KMS-11 (cell line): ENCODE data around the gene SSBP3.

Experiments
- H2AFZ ChIP-seq: fragments of 200-600 bp; sonication (generic); 2 replicates; pipeline ENCODE4 v1.6.1; 2016; ENCODE audit warnings: antibody characterized with exemption, mixed run types, low read depth
- H3K27ac ChIP-seq: fragments of 200-600 bp; sonication (generic); 2 replicates; pipeline ENCODE4 v1.6.1; 2016; ENCODE audit warnings: mild to moderate bottlenecking, mixed run types
- H3K27me3 ChIP-seq: fragments of 200-600 bp; sonication (generic); 2 replicates; pipeline ENCODE4 v1.6.1; 2017; ENCODE audit warnings: mild to moderate bottlenecking, low read depth, mixed run types, moderate library complexity; ENCODE audit not compliant: insufficient read depth
- H3K36me3 ChIP-seq: fragments of 200-600 bp; sonication (generic); 2 replicates; pipeline ENCODE4 v1.6.1; 2017; ENCODE audit warnings: mild to moderate bottlenecking, mixed run types; ENCODE audit not compliant: insufficient read depth
- H3K4me1 ChIP-seq: fragments of 200-600 bp; sonication (generic); 2 replicates; pipeline ENCODE4 v1.6.1; 2016; ENCODE audit warnings: mild to moderate bottlenecking, low read depth, mixed run types; ENCODE audit not compliant: poor library complexity, severe bottlenecking
- H3K4me2 ChIP-seq: fragments of 200-600 bp; sonication (generic); 2 replicates; pipeline ENCODE4 v1.7.0; 2016; ENCODE audit warnings: mild to moderate bottlenecking, mixed run types
- H3K4me3 ChIP-seq: fragments of 200-600 bp; sonication (generic); IDR thresholded peaks from 2 replicates; pipeline ENCODE4 v1.6.1; 2017; ENCODE audit warnings: low read depth, low read length, mixed read lengths; ENCODE audit not compliant: insufficient read depth
- H3K79me2 ChIP-seq: fragments of 200-600 bp; sonication (generic); 2 replicates; pipeline ENCODE4 v1.6.1; 2016; ENCODE audit warnings: low read depth, mixed run types; ENCODE audit not compliant: insufficient read depth
- H3K9ac ChIP-seq: fragments of 200-600 bp; sonication (generic); 2 replicates; pipeline ENCODE4 v1.6.1; 2016; ENCODE audit warnings: mild to moderate bottlenecking, mixed run types
- H4K20me1 ChIP-seq: fragments of 200-600 bp; sonication (generic); 2 replicates; pipeline ENCODE4 v1.6.1; 2016; ENCODE audit warnings: mild to moderate bottlenecking, mixed run types; ENCODE audit not compliant: insufficient read depth
- TF ChIP-seq, protein P1 (sequence below): fragments of 200-600 bp; sonication (generic); conservative IDR thresholded peaks from 2 replicates; pipeline ENCODE4 v1.6.1; 2017; ENCODE audit warnings: low read depth, mild to moderate bottlenecking, antibody characterized with exemption, low read length, moderate library complexity, mixed read lengths

The SSBP3 gene

GRCh38 chr1:54324251-54325140 is 81.7 kb downstream of the SSBP3 start:
- Histone ChIP-seq H3K36me3 (no peaks in the 10 kb centered on the region), H3K79me2 (peaks cover 4% of the 10 kb centered on the region; the same call in 1 of the 2 replicates), H3K4me2 (no peak overlapping the region), H3K4me3 (no peak overlapping the region), H4K20me1 (no peaks in the 10 kb centered on the region), H3K27ac (no peak overlapping the region), H3K27me3 (no peaks in the 10 kb centered on the region), H3K9ac (no peak overlapping the region), H2AFZ (no peak overlapping the region), H3K4me1 (no peaks in the 10 kb centered on the region)
- TF ChIP-seq, protein P1, sequence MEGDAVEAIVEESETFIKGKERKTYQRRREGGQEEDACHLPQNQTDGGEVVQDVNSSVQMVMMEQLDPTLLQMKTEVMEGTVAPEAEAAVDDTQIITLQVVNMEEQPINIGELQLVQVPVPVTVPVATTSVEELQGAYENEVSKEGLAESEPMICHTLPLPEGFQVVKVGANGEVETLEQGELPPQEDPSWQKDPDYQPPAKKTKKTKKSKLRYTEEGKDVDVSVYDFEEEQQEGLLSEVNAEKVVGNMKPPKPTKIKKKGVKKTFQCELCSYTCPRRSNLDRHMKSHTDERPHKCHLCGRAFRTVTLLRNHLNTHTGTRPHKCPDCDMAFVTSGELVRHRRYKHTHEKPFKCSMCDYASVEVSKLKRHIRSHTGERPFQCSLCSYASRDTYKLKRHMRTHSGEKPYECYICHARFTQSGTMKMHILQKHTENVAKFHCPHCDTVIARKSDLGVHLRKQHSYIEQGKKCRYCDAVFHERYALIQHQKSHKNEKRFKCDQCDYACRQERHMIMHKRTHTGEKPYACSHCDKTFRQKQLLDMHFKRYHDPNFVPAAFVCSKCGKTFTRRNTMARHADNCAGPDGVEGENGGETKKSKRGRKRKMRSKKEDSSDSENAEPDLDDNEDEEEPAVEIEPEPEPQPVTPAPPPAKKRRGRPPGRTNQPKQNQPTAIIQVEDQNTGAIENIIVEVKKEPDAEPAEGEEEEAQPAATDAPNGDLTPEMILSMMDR: no peak

GRCh38 chr1:54323921-54324250 is 82.3 kb downstream of the SSBP3 start:
- Histone ChIP-seq H4K20me1 (no peaks in the 10 kb centered on the region), H3K27me3 (no peaks in the 10 kb centered on the region), H3K4me1 (no peaks in the 10 kb centered on the region), H3K9ac (no peak overlapping the region), H3K36me3 (no peaks in the 10 kb centered on the region), H3K4me2 (no peak overlapping the region), H3K27ac (no peak overlapping the region), H2AFZ (no peak overlapping the region), H3K79me2 (no peaks in the 10 kb centered on the region; the same call in 1 of the 2 replicates), H3K4me3 (no peak overlapping the region)
- TF ChIP-seq, protein P1: no peak

- H3K9ac ChIP-seq: no peak overlapping the region
- H3K27ac ChIP-seq: no peak overlapping the region
- H3K36me3 ChIP-seq: no peaks in the 10 kb centered on the region
- H3K79me2 ChIP-seq: no peaks in the 10 kb centered on the region; the same call in 1 of the 2 replicates
- no peaks in the 10 kb centered on the region for H4K20me1 ChIP-seq
- no peak overlapping the region for H2AFZ ChIP-seq
- H3K4me1 ChIP-seq: no peaks in the 10 kb centered on the region
- no peaks in the 10 kb centered on the region for H3K27me3 ChIP-seq
- H3K4me3 ChIP-seq: no peak overlapping the region
- H3K4me2 ChIP-seq: no peak overlapping the region
- TF ChIP-seq, protein P1: no peak
These were observed 82.9 kb downstream of the SSBP3 start for GRCh38 chr1:54323324-54323739.

DNA sequence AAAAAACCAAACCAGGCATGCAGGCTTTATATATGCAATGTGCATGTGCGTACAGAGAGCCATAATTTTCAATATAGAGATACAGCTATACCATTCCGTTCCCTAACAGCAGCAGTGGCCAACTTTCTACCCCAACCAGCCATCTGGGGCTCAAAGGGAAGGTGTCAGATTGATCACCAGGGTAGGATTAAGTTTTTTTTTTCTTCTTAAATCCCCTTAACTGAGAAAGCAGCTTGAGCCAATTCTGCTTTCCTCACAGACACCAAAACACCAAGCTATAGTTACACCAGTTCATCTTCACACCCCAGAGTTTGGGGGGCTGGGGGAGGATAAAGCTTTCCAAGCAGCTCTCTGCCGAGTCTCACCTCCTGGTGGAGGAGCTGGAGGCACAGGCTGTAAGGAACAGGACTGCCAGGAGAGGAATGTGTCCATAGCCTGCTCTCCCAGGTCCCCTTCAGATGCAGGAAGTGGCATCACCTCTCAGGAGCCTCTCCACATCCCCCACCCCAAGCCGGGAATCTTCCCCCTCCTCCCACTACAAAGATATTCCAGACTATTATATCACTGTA is 87.9 kb downstream of the SSBP3 start:
- Histone ChIP-seq H3K79me2 (no peaks in the 10 kb centered on the region), H3K4me1 (no peaks in the 10 kb centered on the region), H3K27ac (no peak overlapping the region), H3K27me3 (no peaks in the 10 kb centered on the region), H3K9ac (no peak overlapping the region), H4K20me1 (0 out of 2 replicates have a peak, but pooled peaks cover 2% of the 10 kb centered on the region), H3K4me2 (no peak overlapping the region), H2AFZ (no peak overlapping the region), H3K36me3 (no peaks in the 10 kb centered on the region), H3K4me3 (no peak overlapping the region)
- TF ChIP-seq, protein P1: no peak
